HepG2 (cell line): Measurements from ENCODE around the gene INTS1. TPM values are rescaled to one million over a fixed set of nuclear protein-coding genes. Genes with fewer than 3 reads are reported as not detected.

Experiments
- CEBPB ChIP-seq: IDR thresholded peaks from 2 replicates; pipeline ENCODE4 v1.6.1; 2011; ENCODE audit warnings: low read depth, low read length, improper control_type of control experiment, borderline replicate concordance
- CENPX ChIP-seq: sonication (generic); formaldehyde crosslinking; IDR thresholded peaks from 2 replicates; pipeline ENCODE4 v1.9.0; 2021; ENCODE audit warnings: mild to moderate bottlenecking, missing genetic modification reagents, moderate library complexity
- ONECUT2 ChIP-seq: sonication (generic); formaldehyde crosslinking; IDR thresholded peaks from 2 replicates; pipeline ENCODE4 v1.4.0; 2020; ENCODE audit warnings: missing genetic modification reagents
- RARG ChIP-seq: sonication (generic); formaldehyde crosslinking; IDR thresholded peaks from 2 replicates; pipeline ENCODE4 v1.4.0; 2020; ENCODE audit warnings: low read depth, mild to moderate bottlenecking, missing genetic modification reagents
- RXRB ChIP-seq: IDR thresholded peaks from 2 replicates; pipeline ENCODE4 v1.6.1; 2016; ENCODE audit warnings: borderline replicate concordance, missing genetic modification reagents, missing compliant biosample characterization
- SAFB2 ChIP-seq: sonication (generic); formaldehyde crosslinking; IDR thresholded peaks from 2 replicates; pipeline ENCODE4 v1.5.1; 2020; ENCODE audit warnings: missing genetic modification reagents, low read depth, mild to moderate bottlenecking, borderline replicate concordance
- SNAPC2 ChIP-seq: sonication (generic); formaldehyde crosslinking; IDR thresholded peaks from 2 replicates; pipeline ENCODE4 v1.8.1; 2022; ENCODE audit warnings: mild to moderate bottlenecking, missing genetic modification reagents
- ZBTB1 ChIP-seq: sonication (generic); formaldehyde crosslinking; IDR thresholded peaks from 2 replicates; pipeline ENCODE4 v1.4.0; 2020; ENCODE audit warnings: missing genetic modification reagents, borderline replicate concordance
- ZMYM4 ChIP-seq: sonication (generic); formaldehyde crosslinking; IDR thresholded peaks from 2 replicates; pipeline ENCODE4 v1.8.1; 2023; ENCODE audit warnings: mild to moderate bottlenecking, missing genetic modification reagents
- ZNF225 ChIP-seq: sonication (generic); formaldehyde crosslinking; IDR thresholded peaks from 2 replicates; pipeline ENCODE4 v1.4.0; 2020; ENCODE audit warnings: mild to moderate bottlenecking, missing genetic modification reagents
- ZNF660 ChIP-seq: sonication (generic); formaldehyde crosslinking; IDR thresholded peaks from 2 replicates; pipeline ENCODE4 v1.5.1; 2020; ENCODE audit warnings: mild to moderate bottlenecking, low read depth, missing genetic modification reagents, borderline replicate concordance
- polyA plus RNA-seq, 8 experiments: library from polyadenylated mRNA; depleted of rRNA in 3 of 8; stranded (reverse) in 7 of 8; unstranded in 1 of 8; fragments of >200 nt; fragmentation: Illumina TruSeq in 4 of 8; extraction: Trizol in 4 of 8; gene quantifications; 2 replicates each; pipeline versions ENCODE4 v1.2.1 to v1.2.3, GENCODE V29; 2011 to 2016; ENCODE audit warnings: low read depth in 4 of 8, missing spikeins in 1 of 8, mixed read lengths in 1 of 8; ENCODE audit not compliant: insufficient read depth in 1 of 8
- total RNA-seq, 5 experiments: library from RNA; depleted of rRNA; stranded (reverse); fragments of >200 nt; fragmentation: Illumina TruSeq; extraction: Trizol; gene quantifications; 2 replicates each; pipeline ENCODE4 v1.2.3, GENCODE V29; 2016; ENCODE audit warnings: low read depth in 1 of 5
- TF ChIP-seq, protein P1 (sequence below): sonication (generic); formaldehyde crosslinking; IDR thresholded peaks from 2 replicates; pipeline ENCODE4 v1.5.0; 2020; ENCODE audit warnings: mild to moderate bottlenecking, missing genetic modification reagents
- TF ChIP-seq, protein P2 (sequence below): sonication (generic); formaldehyde crosslinking; IDR thresholded peaks from 2 replicates; pipeline ENCODE4 v1.5.0; 2020; ENCODE audit warnings: missing genetic modification reagents
- TF ChIP-seq, protein P3 (sequence below), 2 experiments: fragments of 450-650 bp in 1 of 2; sonication (generic) in 1 of 2; formaldehyde crosslinking in 1 of 2; IDR thresholded peaks; 2 replicates each; pipeline versions ENCODE4 v1.6.1 to v1.8.0; 2016 to 2022; ENCODE audit warnings: antibody characterized with exemption in 1 of 2, mild to moderate bottlenecking in 1 of 2, missing genetic modification reagents in 1 of 2
- TF ChIP-seq, protein P4 (sequence below): sonication (generic); formaldehyde crosslinking; conservative IDR thresholded peaks from 2 replicates; pipeline ENCODE4 v1.4.0; 2020; ENCODE audit warnings: missing genetic modification reagents

The INTS1 gene
- total and polyA plus RNA-seq, 2 of the 13 experiments (the other 11 are each of a cell fraction or from before 2014, with no cell fraction given): 13.7 to 29.0 TPM

DNA sequence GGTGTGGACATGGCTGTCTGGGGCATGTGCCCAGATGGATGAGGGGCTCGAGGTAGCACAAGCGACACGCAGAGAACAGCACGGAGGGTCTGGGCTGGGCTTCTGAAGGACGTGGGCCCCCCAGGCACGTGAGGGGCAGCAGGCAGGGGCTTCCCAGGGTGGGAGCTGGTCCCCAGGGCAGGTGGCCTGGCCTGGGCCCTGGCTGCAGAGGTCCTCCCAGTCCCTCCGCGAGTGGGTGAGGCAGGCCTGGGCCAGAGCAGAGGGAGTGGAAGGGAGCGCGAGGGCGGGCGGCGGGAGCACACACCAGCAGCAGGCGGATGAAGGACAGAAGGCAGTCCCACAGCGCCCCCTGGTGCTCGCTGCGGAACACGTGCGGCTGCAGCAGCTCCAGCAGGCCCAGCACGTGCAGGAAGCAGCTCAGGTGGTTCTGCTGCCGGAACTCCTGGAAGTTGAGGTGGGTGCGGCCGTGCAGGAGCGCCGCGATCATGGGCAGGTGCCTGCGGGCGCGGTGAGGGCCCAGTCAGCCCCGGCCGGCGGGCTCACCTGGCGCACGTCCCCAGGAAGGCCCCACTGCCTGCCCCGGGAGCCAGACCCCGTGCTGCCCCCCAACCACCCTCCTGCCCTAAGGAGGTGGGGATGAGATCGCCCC is 30.2 kb downstream of the INTS1 start (continued):
- TF ChIP-seq, protein P1, sequence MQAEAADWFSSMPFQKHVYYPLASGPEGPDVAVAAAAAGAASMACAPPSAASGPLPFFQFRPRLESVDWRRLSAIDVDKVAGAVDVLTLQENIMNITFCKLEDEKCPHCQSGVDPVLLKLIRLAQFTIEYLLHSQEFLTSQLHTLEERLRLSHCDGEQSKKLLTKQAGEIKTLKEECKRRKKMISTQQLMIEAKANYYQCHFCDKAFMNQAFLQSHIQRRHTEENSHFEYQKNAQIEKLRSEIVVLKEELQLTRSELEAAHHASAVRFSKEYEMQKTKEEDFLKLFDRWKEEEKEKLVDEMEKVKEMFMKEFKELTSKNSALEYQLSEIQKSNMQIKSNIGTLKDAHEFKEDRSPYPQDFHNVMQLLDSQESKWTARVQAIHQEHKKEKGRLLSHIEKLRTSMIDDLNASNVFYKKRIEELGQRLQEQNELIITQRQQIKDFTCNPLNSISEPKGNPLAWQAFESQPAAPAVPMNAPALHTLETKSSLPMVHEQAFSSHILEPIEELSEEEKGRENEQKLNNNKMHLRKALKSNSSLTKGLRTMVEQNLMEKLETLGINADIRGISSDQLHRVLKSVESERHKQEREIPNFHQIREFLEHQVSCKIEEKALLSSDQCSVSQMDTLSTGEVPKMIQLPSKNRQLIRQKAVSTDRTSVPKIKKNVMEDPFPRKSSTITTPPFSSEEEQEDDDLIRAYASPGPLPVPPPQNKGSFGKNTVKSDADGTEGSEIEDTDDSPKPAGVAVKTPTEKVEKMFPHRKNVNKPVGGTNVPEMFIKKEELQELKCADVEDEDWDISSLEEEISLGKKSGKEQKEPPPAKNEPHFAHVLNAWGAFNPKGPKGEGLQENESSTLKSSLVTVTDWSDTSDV (CRISPR knock-in tag): 0 out of 2 replicates have a peak, but pooled peaks have one; percentile 47
- TF ChIP-seq ZBTB1 (CRISPR knock-in tag) (no peak), RARG (CRISPR knock-in tag) (no peak), CENPX (CRISPR knock-in tag) (no peak), ZNF225 (peak; percentile 23; the same call in 1 of the 2 replicates), ONECUT2 (no peak), ZNF660 (CRISPR knock-in tag) (no peak), CEBPB (no peak), RXRB (CRISPR knock-in tag) (no peak), ZMYM4 (CRISPR knock-in tag) (no peak), SAFB2 (CRISPR knock-in tag) (no peak), SNAPC2 (CRISPR knock-in tag) (no peak)
- TF ChIP-seq, protein P2, sequence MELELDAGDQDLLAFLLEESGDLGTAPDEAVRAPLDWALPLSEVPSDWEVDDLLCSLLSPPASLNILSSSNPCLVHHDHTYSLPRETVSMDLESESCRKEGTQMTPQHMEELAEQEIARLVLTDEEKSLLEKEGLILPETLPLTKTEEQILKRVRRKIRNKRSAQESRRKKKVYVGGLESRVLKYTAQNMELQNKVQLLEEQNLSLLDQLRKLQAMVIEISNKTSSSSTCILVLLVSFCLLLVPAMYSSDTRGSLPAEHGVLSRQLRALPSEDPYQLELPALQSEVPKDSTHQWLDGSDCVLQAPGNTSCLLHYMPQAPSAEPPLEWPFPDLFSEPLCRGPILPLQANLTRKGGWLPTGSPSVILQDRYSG (CRISPR knock-in tag): no peak
- TF ChIP-seq, protein P3, sequence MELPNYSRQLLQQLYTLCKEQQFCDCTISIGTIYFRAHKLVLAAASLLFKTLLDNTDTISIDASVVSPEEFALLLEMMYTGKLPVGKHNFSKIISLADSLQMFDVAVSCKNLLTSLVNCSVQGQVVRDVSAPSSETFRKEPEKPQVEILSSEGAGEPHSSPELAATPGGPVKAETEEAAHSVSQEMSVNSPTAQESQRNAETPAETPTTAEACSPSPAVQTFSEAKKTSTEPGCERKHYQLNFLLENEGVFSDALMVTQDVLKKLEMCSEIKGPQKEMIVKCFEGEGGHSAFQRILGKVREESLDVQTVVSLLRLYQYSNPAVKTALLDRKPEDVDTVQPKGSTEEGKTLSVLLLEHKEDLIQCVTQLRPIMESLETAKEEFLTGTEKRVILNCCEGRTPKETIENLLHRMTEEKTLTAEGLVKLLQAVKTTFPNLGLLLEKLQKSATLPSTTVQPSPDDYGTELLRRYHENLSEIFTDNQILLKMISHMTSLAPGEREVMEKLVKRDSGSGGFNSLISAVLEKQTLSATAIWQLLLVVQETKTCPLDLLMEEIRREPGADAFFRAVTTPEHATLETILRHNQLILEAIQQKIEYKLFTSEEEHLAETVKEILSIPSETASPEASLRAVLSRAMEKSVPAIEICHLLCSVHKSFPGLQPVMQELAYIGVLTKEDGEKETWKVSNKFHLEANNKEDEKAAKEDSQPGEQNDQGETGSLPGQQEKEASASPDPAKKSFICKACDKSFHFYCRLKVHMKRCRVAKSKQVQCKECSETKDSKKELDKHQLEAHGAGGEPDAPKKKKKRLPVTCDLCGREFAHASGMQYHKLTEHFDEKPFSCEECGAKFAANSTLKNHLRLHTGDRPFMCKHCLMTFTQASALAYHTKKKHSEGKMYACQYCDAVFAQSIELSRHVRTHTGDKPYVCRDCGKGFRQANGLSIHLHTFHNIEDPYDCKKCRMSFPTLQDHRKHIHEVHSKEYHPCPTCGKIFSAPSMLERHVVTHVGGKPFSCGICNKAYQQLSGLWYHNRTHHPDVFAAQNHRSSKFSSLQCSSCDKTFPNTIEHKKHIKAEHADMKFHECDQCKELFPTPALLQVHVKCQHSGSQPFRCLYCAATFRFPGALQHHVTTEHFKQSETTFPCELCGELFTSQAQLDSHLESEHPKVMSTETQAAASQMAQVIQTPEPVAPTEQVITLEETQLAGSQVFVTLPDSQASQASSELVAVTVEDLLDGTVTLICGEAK (IDR thresholded peaks at IDR 0.05): no peak
- TF ChIP-seq, protein P3 (CRISPR knock-in tag; IDR thresholded peaks at IDR 0.05): no peak
- TF ChIP-seq, protein P4, sequence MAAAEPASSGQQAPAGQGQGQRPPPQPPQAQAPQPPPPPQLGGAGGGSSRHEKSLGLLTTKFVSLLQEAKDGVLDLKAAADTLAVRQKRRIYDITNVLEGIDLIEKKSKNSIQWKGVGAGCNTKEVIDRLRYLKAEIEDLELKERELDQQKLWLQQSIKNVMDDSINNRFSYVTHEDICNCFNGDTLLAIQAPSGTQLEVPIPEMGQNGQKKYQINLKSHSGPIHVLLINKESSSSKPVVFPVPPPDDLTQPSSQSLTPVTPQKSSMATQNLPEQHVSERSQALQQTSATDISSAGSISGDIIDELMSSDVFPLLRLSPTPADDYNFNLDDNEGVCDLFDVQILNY (CRISPR knock-in tag): 0 out of 2 replicates have a peak, but pooled peaks have one; percentile 9
